NCI-H2227 (cell line): ENCODE data around the gene KDM6B.

Experiments used
- DNase-seq: peaks from one replicate; lab custom pipeline; 2025; ENCODE audit not compliant: unreplicated experiment; lab: John Stamatoyannopoulos, UW

Gene KDM6B

GRCh38 chr17:7818746-7819645, 15.0 kb upstream of the KDM6B start:
- no peak for DNase-seq

GRCh38 chr17:7820231-7820630, 13.8 kb upstream of the KDM6B start:
- no peak for DNase-seq

GRCh38 chr17:7822126-7822525, 11.9 kb upstream of the KDM6B start:
- no peak for DNase-seq

GRCh38 chr17:7823581-7824001, 10.4 kb upstream of the KDM6B start:
- DNase-seq = no peak

GRCh38 chr17:7824021-7824924, 9.7 kb upstream of the KDM6B start:
- no peak for DNase-seq

- no peak for DNase-seq
These were observed 8.6 kb upstream of the KDM6B start for GRCh38 chr17:7825206-7825990.

GRCh38 chr17:7830616-7831015, 3.4 kb upstream of the KDM6B start:
- no peak for DNase-seq

GRCh38 chr17:7831233-7831632, 2.8 kb upstream of the KDM6B start:
- DNase-seq = no peak

GRCh38 chr17:7832431-7832830, 1.6 kb upstream of the KDM6B start:
- no peak for DNase-seq

- DNase-seq = no peak
These were observed 814 bp upstream of the KDM6B start for GRCh38 chr17:7833011-7833794.

GRCh38 chr17:7834542-7834956, 532 bp downstream of the KDM6B start:
- peak; percentile 50 for DNase-seq

- DNase-seq = peak; percentile 96
These were observed 1.2 kb downstream of the KDM6B start for GRCh38 chr17:7834957-7835813.

GRCh38 chr17:7835814-7836595, 2.0 kb downstream of the KDM6B start:
- DNase-seq = peak; percentile 77

GRCh38 chr17:7836596-7837407, 2.8 kb downstream of the KDM6B start:
- peak; percentile 93 for DNase-seq

GRCh38 chr17:7837408-7838088, 3.5 kb downstream of the KDM6B start:
- no peak for DNase-seq

- DNase-seq = peak; percentile 49
These were observed 4.4 kb downstream of the KDM6B start for GRCh38 chr17:7838090-7839075.
